Tibial artery (tissue), 4 donors: Measurements from ENCODE around the gene ESRRA.

ENCODE experiments used
- DNase-seq, 2 donors: peaks; one replicate each; pipeline ENCODE4 v3.0.0-alpha.2; 2019
- H3K27ac ChIP-seq, 2 donors: fragments of 200-600 bp; sonication (generic) in 1 of 2; 1 replicate in 1 of 2; 2 replicates in 1 of 2; pipeline ENCODE4 v1.5.1; 2018 to 2019; ENCODE audit warnings: mild to moderate bottlenecking in 1 of 2
- H3K27me3 ChIP-seq, 2 donors: fragments of 200-600 bp; sonication (generic) in 1 of 2; one replicate each; pipeline versions ENCODE4 v1.5.1 to v1.6.0; 2016 to 2019
- H3K36me3 ChIP-seq, 3 donors: fragments of 200-600 bp; sonication (generic) in 2 of 3; one replicate each; pipeline ENCODE4 v1.5.1; 2016 to 2019; ENCODE audit warnings: mild to moderate bottlenecking in 2 of 3
- H3K4me1 ChIP-seq, 4 donors: fragments of 200-600 bp; sonication (generic) in 2 of 4; 1 replicate in 3 of 4; 2 replicates in 1 of 4; pipeline ENCODE4 v1.5.1; 2016 to 2019
- H3K4me3 ChIP-seq, 2 donors: fragments of 200-600 bp; sonication (generic) in 1 of 2; 1 replicate in 1 of 2; 2 replicates in 1 of 2; pipeline ENCODE4 v1.5.1; 2018 to 2019; ENCODE audit warnings: mild to moderate bottlenecking in 2 of 2
- H3K9me3 ChIP-seq, 3 donors: fragments of 200-600 bp; sonication (generic) in 1 of 3; one replicate each; pipeline ENCODE4 v1.5.1; 2016 to 2019
- CTCF ChIP-seq, 2 experiments: fragments of 200-600 bp in 1 of 2; fragments of 450-650 bp in 1 of 2; IDR thresholded peaks; one replicate each; pipeline ENCODE4 v1.5.1; 2017 to 2019; ENCODE audit warnings: antibody characterized with exemption in 2 of 2, mild to moderate bottlenecking in 1 of 2, moderate library complexity in 1 of 2
- intact Hi-C: fragments of 100-400 bp; cut with DNase I; formaldehyde crosslinking; loops from one replicate; pipeline ENCODE4 v1.15.0; 2023; ENCODE audit warnings: low total_unique reads

The ESRRA gene

DNA sequence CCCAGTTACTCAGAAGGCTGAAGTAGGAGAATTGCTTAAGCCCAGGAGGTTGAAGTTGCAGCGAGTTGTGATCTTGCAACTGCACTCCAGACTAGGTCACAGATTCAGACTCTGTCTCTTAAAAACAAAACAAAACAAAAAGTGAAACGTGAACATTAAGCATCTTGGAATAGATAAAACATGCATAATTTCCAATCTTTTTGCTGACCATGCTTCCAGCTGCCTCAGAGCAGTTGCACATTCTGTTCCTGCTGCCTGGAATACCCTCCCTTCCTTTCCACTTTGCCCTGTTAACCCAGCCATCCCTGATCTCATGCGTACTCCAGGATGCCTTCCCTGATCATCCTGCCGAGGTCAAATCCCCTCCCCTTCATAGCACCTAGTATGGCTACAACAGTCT, 34.0 kb downstream of the ESRRA start:
- no peaks in the 10 kb centered on the region for H3K27me3 ChIP-seq
- H3K4me1 ChIP-seq, result peaks cover 0 to 21% (median 14%) of the 10 kb centered on the region in 4 donors
- no peak overlapping the region for H3K27ac ChIP-seq
- no peak for TF ChIP-seq CTCF (IDR thresholded peaks at IDR 0.05)
- no peaks in the 10 kb centered on the region for H3K9me3 ChIP-seq
- H3K4me3 ChIP-seq, result no peak overlapping the region
- no peak for DNase-seq
- intact Hi-C loops, result no loop called here
- H3K36me3 ChIP-seq, result no peaks in the 10 kb centered on the region

GRCh38 chr11:64339754-64340408, 34.6 kb downstream of the ESRRA start, which contains the start of gene CCDC88B:
TSS of gene CCDC88B (plus strand) at chr11:64340204. CDS start at chr11:64340267, 63 bp downstream.
- Histone ChIP-seq H3K36me3 (no peaks in the 10 kb centered on the region), H3K27me3 (no peaks in the 10 kb centered on the region), H3K4me3 (peak within 1 kb of the TSS; percentile 14 to 28), H3K9me3 (no peaks in the 10 kb centered on the region), H3K4me1 (peaks cover 0 to 21% (median 14%) of the 10 kb centered on the region in 4 donors), H3K27ac (no peak within 1 kb of the TSS)
- peak; percentile 59 to 78 for DNase-seq
- no peak for TF ChIP-seq CTCF (IDR thresholded peaks at IDR 0.05)
- intact Hi-C loops, result no loop called here

DNA sequence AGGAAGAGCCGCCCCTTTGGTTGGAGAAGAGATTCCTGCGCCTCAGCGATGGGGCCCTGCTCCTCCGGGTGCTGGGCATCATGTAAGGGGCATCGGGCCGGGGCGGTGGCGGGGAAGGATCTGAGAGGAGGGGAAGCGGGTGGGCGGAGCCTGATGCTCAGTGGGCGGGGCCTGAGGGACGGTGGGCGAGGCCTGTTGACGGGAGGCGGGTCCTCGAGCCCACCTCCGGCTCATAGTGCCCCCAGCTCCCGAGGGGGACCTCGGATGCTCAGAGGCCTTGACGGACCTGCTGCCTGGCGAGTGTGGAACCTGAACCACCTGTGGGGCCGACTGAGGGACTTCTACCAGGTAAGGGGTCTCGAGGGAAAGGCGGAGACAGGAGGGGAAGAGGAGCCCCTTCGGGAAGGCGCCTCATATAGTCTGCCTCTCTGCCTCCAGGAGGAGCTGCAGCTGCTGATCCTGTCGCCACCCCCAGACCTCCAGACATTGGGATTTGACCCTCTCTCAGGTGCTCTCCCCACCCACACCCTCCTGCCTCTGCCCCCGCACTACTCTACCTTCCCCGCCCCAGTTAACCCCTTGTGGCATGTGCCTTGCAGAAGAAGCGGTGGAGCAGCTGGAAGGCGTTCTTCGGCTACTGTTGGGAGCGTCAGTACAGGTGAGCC, 35.5 kb downstream of the ESRRA start:
- H3K36me3 ChIP-seq, result no peaks in the 10 kb centered on the region
- TF ChIP-seq CTCF (IDR thresholded peaks at IDR 0.05), result no peak
- H3K9me3 ChIP-seq, result no peaks in the 10 kb centered on the region
- peaks cover 0 to 21% (median 14%) of the 10 kb centered on the region in 4 donors for H3K4me1 ChIP-seq
- H3K4me3 ChIP-seq, result peak overlapping the region in 1 of 2 donors; percentile 14
- no peaks in the 10 kb centered on the region for H3K27me3 ChIP-seq
- intact Hi-C loops, result no loop called here
- H3K27ac ChIP-seq, result no peak overlapping the region
- DNase-seq, result peak in 1 of 2 donors; percentile 70

- intact Hi-C loops, result no loop called here
- Histone ChIP-seq H3K4me1 (peaks cover 0 to 21% (median 14%) of the 10 kb centered on the region in 4 donors), H3K27me3 (no peaks in the 10 kb centered on the region), H3K9me3 (no peaks in the 10 kb centered on the region), H3K36me3 (no peaks in the 10 kb centered on the region), H3K27ac (no peak overlapping the region), H3K4me3 (no peak overlapping the region)
- TF ChIP-seq CTCF (IDR thresholded peaks at IDR 0.05), result no peak
- DNase-seq, result no peak
These were observed 36.1 kb downstream of the ESRRA start for GRCh38 chr11:64341429-64341828.

GRCh38 chr11:64341851-64342791, 36.8 kb downstream of the ESRRA start:
- no peaks in the 10 kb centered on the region for H3K9me3 ChIP-seq
- H3K4me3 ChIP-seq, result peak overlapping the region; percentile 41
- H3K36me3 ChIP-seq, result no peaks in the 10 kb centered on the region
- intact Hi-C loops, result no loop called here
- H3K4me1 ChIP-seq, result peaks cover 0 to 21% (median 14%) of the 10 kb centered on the region in 4 donors
- peak; percentile 73 to 94 for DNase-seq
- TF ChIP-seq CTCF (IDR thresholded peaks at IDR 0.05), result peak; percentile 41 to 51
- H3K27me3 ChIP-seq, result no peaks in the 10 kb centered on the region
- H3K27ac ChIP-seq, result peak overlapping the region; percentile 68 to 85
